H9 (cell line): ENCODE data around the gene TNRC6C. TPM values are rescaled to one million over a fixed set of nuclear protein-coding genes. Genes with fewer than 3 reads are reported as not detected.

Experiments
- DNase-seq: peaks from one replicate; pipeline ENCODE4 v3.0.0-alpha.2; 2017
- H2AFZ ChIP-seq: one replicate; pipeline ENCODE4 v1.6.1; 2013; ENCODE audit warnings: mild to moderate bottlenecking, low read length, control low read depth, moderate library complexity
- H2AK5ac ChIP-seq: 2 replicates; pipeline ENCODE4 v1.6.1; 2013; ENCODE audit warnings: low read length, control low read depth, mixed read lengths; ENCODE audit not compliant: insufficient read length
- H2BK120ac ChIP-seq: one replicate; pipeline ENCODE4 v1.6.1; 2013; ENCODE audit warnings: low read depth, mild to moderate bottlenecking, low read length, control low read depth, inconsistent platforms; ENCODE audit not compliant: poor library complexity, severe bottlenecking
- H2BK12ac ChIP-seq: 2 replicates; pipeline ENCODE4 v1.6.1; 2013; ENCODE audit warnings: low read length, control low read depth, mixed read lengths, low read depth; ENCODE audit not compliant: insufficient read length
- H2BK15ac ChIP-seq: 2 replicates; pipeline ENCODE4 v1.6.1; 2013; ENCODE audit warnings: low read depth, low read length, control low read depth
- H2BK20ac ChIP-seq: one replicate; pipeline ENCODE4 v1.6.1; 2013; ENCODE audit warnings: low read depth, mild to moderate bottlenecking, low read length, control low read depth, inconsistent platforms; ENCODE audit not compliant: poor library complexity, severe bottlenecking
- H2BK5ac ChIP-seq: 2 replicates; pipeline ENCODE4 v1.6.1; 2013; ENCODE audit warnings: low read length, control low read depth, mixed read lengths; ENCODE audit not compliant: insufficient read length
- H3K14ac ChIP-seq: 2 replicates; pipeline ENCODE4 v1.6.1; 2013; ENCODE audit warnings: low read length, control low read depth; ENCODE audit not compliant: insufficient read depth
- H3K18ac ChIP-seq: 2 replicates; pipeline ENCODE4 v1.6.1; 2013; ENCODE audit warnings: low read depth, mild to moderate bottlenecking, mixed read lengths, low read length, control low read depth; ENCODE audit not compliant: insufficient read length
- H3K23ac ChIP-seq: 2 replicates; pipeline ENCODE4 v1.6.1; 2013; ENCODE audit warnings: low read length, control low read depth, mixed read lengths, low read depth; ENCODE audit not compliant: insufficient read length
- H3K23me2 ChIP-seq: 2 replicates; pipeline ENCODE4 v1.6.1; 2013; ENCODE audit warnings: low read depth, mild to moderate bottlenecking, mixed read lengths, low read length, control low read depth; ENCODE audit not compliant: insufficient read length, poor library complexity, severe bottlenecking
- H3K27ac ChIP-seq: 2 replicates; pipeline ENCODE4 v1.5.1; 2013; ENCODE audit warnings: low read length, control low read depth, mixed read lengths, low read depth; ENCODE audit not compliant: insufficient read length
- H3K27me3 ChIP-seq: 2 replicates; pipeline ENCODE4 v1.6.1; 2013; ENCODE audit warnings: low read length, control low read depth, inconsistent platforms; ENCODE audit not compliant: insufficient read depth
- H3K4ac ChIP-seq: 2 replicates; pipeline ENCODE4 v1.6.1; 2013; ENCODE audit warnings: low read depth, mild to moderate bottlenecking, control low read depth, inconsistent platforms, low read length, moderate library complexity
- H3K4me1 ChIP-seq: 2 replicates; pipeline ENCODE4 v1.6.1; 2013; ENCODE audit warnings: low read length, control low read depth, inconsistent platforms; ENCODE audit not compliant: insufficient read depth
- H3K4me2 ChIP-seq: 2 replicates; pipeline ENCODE4 v1.6.1; 2013; ENCODE audit warnings: low read length, control low read depth, mixed read lengths; ENCODE audit not compliant: insufficient read length, insufficient read depth
- H3K56ac ChIP-seq: 2 replicates; pipeline ENCODE4 v1.6.1; 2013; ENCODE audit warnings: low read depth, mild to moderate bottlenecking, mixed read lengths, low read length, control low read depth; ENCODE audit not compliant: insufficient read length
- H3K79me1 ChIP-seq: 2 replicates; pipeline ENCODE4 v1.6.1; 2013; ENCODE audit warnings: low read depth, mild to moderate bottlenecking, moderate library complexity, low read length, control low read depth, inconsistent platforms; ENCODE audit not compliant: insufficient read depth, poor library complexity, severe bottlenecking
- H3K79me2 ChIP-seq: 2 replicates; pipeline ENCODE4 v1.6.1; 2013; ENCODE audit warnings: low read length, control low read depth, inconsistent platforms; ENCODE audit not compliant: insufficient read depth
- H3K9ac ChIP-seq: 2 replicates; pipeline ENCODE4 v1.6.1; 2013; ENCODE audit warnings: low read length, control low read depth, mixed read lengths; ENCODE audit not compliant: insufficient read length; ENCODE audit errors: extremely low read depth
- H3K9me3 ChIP-seq: one replicate; pipeline ENCODE4 v1.6.1; 2013; ENCODE audit warnings: low read depth, low read length, inconsistent platforms; ENCODE audit not compliant: control insufficient read depth
- H3T11ph ChIP-seq: one replicate; pipeline ENCODE4 v1.6.1; 2013; ENCODE audit warnings: mild to moderate bottlenecking, low read length, control low read depth, inconsistent platforms
- H4K20me1 ChIP-seq: one replicate; pipeline ENCODE4 v1.6.1; 2013; ENCODE audit not compliant: control insufficient read depth, insufficient read length, insufficient read depth
- H4K5ac ChIP-seq: 2 replicates; pipeline ENCODE4 v1.6.1; 2013; ENCODE audit warnings: low read depth, mild to moderate bottlenecking, mixed read lengths, low read length, control low read depth; ENCODE audit not compliant: insufficient read length
- H4K8ac ChIP-seq: replicated peaks from 2 replicates; pipeline ENCODE4 v1.6.1; 2013; ENCODE audit warnings: low read length, control low read depth, mixed read lengths, low read depth; ENCODE audit not compliant: insufficient read length
- H4K91ac ChIP-seq: 2 replicates; pipeline ENCODE4 v1.6.1; 2013; ENCODE audit warnings: low read depth, mild to moderate bottlenecking, moderate library complexity, mixed read lengths, low read length, control low read depth; ENCODE audit not compliant: insufficient read length
- H3K27ac Mint-ChIP-seq, 3 experiments: 2 replicates in 2 of 3; 3 replicates in 1 of 3; pipeline ENCODE4 v1.8.0; 2020 to 2021; ENCODE audit warnings: mixed read lengths in 3 of 3, mild to moderate bottlenecking in 1 of 3, moderate library complexity in 1 of 3
- H3K27me3 Mint-ChIP-seq: 2 replicates; pipeline ENCODE4 v1.8.0; 2021; ENCODE audit warnings: low read depth, mild to moderate bottlenecking, moderate library complexity, mixed read lengths
- H3K36me3 Mint-ChIP-seq, 3 experiments: 2 replicates in 2 of 3; 3 replicates in 1 of 3; pipeline ENCODE4 v1.8.0; 2020 to 2021; ENCODE audit warnings: low read depth in 3 of 3, mixed read lengths in 3 of 3; ENCODE audit not compliant: insufficient read depth in 1 of 3
- H3K4me1 Mint-ChIP-seq, 2 experiments: 2 replicates each; pipeline ENCODE4 v1.8.0; 2020; ENCODE audit warnings: mixed read lengths in 2 of 2
- H3K4me3 Mint-ChIP-seq, 2 experiments: 2 replicates in 1 of 2; 3 replicates in 1 of 2; pipeline ENCODE4 v1.8.0; 2020 to 2021; ENCODE audit warnings: mild to moderate bottlenecking in 2 of 2, mixed read lengths in 2 of 2, moderate library complexity in 1 of 2
- H3K9me3 Mint-ChIP-seq, 2 experiments: 2 replicates in 1 of 2; 3 replicates in 1 of 2; pipeline ENCODE4 v1.8.0; 2020; ENCODE audit warnings: mild to moderate bottlenecking in 2 of 2, mixed read lengths in 2 of 2, moderate library complexity in 1 of 2
- CTCF ChIP-seq: fragments of 200-600 bp; sonication (generic); conservative IDR thresholded peaks from 3 replicates; pipeline ENCODE4 v1.8.0; 2021; ENCODE audit warnings: antibody characterized with exemption, mild to moderate bottlenecking
- WGBS: extraction: QIAGEN DNeasy Blood & Tissue Kit; methylation state at CpG from one replicate; pipeline ENCODE4 v1.1.7; 2013; ENCODE audit warnings: missing lambda C conversion rate, low lambda C conversion rate, mixed read lengths; ENCODE audit not compliant: insufficient read length; ENCODE audit errors: extremely low coverage; 5-methylcytosine and 5-hydroxymethylcytosine counted together
- total RNA-seq: library from RNA; stranded (reverse); gene quantifications from 2 replicates; pipeline ENCODE4 v1.2.1, GENCODE V29; 2021

TNRC6C gene
- total RNA-seq, 1 experiment from 2014 or later, result 24.7 TPM

GRCh38 chr17:78106211-78106610 lies 147.7 kb downstream of the TNRC6C start:
- Histone ChIP-seq H2BK120ac (no peak overlapping the region), H3K18ac (no peak overlapping the region), H3K4me2 (no peak overlapping the region), H2AK5ac (no peak overlapping the region), H3K27ac (no peak overlapping the region), H3K27me3 (no peaks in the 10 kb centered on the region), H4K5ac (no peak overlapping the region), H3K23me2 (no peaks in the 10 kb centered on the region), H2BK12ac (no peak overlapping the region), H3K56ac (no peak overlapping the region), H3K9me3 (peaks cover 10% of the 10 kb centered on the region), H3K79me1 (no peaks in the 10 kb centered on the region), H3K14ac (no peak overlapping the region), H3K9ac (no peak overlapping the region), H2BK15ac (no peak overlapping the region), H4K20me1 (no peaks in the 10 kb centered on the region), H3K4ac (no peak overlapping the region), H2BK20ac (no peak overlapping the region), H3K79me2 (no peaks in the 10 kb centered on the region), H3K4me1 (no peaks in the 10 kb centered on the region), H4K8ac (no peak overlapping the region), H2AFZ (no peak overlapping the region), H3T11ph (no peak overlapping the region), H4K91ac (no peak overlapping the region), H2BK5ac (no peak overlapping the region), H3K23ac (no peak overlapping the region)
- no peak for DNase-seq
- WGBS, result no CpG with 5 or more reads among the region's 15 CpGs
- H3K27me3 Mint-ChIP-seq, result no peaks in the 10 kb centered on the region
- TF ChIP-seq CTCF, result no peak
- H3K4me3 Mint-ChIP-seq, result no peak overlapping the region
- peaks cover 22 to 53% (median 44%) of the 10 kb centered on the region in 3 experiments for H3K36me3 Mint-ChIP-seq
- H3K4me1 Mint-ChIP-seq, result peaks cover 5 to 6% of the 10 kb centered on the region in 2 experiments; a peak in 3 of 4 replicates
- H3K27ac Mint-ChIP-seq, result peak overlapping the region in 1 of 3 experiments; percentile 68; a peak in 3 of 7 replicates
- peaks cover 6 to 7% of the 10 kb centered on the region in 2 experiments for H3K9me3 Mint-ChIP-seq
